Neuron (in vitro differentiated cells): ENCODE measurements around the gene DUSP22.

ENCODE experiments used
- H2AFZ ChIP-seq: one replicate; pipeline ENCODE4 v1.6.1; 2013; ENCODE audit warnings: low read depth, mild to moderate bottlenecking, inconsistent platforms, low read length, moderate library complexity
- H3K27me3 ChIP-seq: one replicate; pipeline ENCODE4 v1.6.1; 2013; ENCODE audit warnings: low read length; ENCODE audit not compliant: insufficient read depth
- H3K36me3 ChIP-seq: one replicate; pipeline ENCODE4 v1.6.1; 2013; ENCODE audit warnings: low read length; ENCODE audit not compliant: insufficient read depth
- H3K4me1 ChIP-seq: one replicate; pipeline ENCODE4 v1.6.1; 2013; ENCODE audit warnings: low read length; ENCODE audit not compliant: insufficient read depth
- H3K4me3 ChIP-seq: 2 replicates; pipeline ENCODE4 v1.5.1; 2013; ENCODE audit warnings: mild to moderate bottlenecking, low read length, moderate library complexity
- H3K9me3 ChIP-seq: one replicate; pipeline ENCODE4 v1.6.1; 2013; ENCODE audit warnings: low read length

DUSP22 gene

DNA sequence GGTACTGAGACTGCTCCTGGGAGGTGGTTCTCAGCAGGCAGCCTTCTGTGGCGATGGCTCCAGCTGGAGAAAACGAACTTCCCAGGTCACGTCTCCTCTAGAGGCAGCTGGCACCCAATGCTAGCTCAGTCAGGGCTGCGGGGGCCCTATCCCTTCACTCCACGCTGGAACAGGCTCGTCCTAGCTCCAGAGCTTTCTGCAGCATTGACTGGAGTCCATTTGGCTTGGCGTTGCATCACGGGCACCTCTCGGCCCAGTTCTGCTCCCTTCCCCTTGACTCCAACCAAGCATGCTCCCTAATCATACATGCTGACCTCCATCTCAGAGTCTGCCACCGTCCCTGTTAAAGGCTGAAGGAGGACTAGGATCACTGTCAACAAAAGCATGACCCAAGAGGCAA is 93.3 kb downstream of the DUSP22 start:
- Histone ChIP-seq H3K27me3 (peaks cover 68% of the 10 kb centered on the region), H3K36me3 (no peaks in the 10 kb centered on the region), H3K4me1 (no peaks in the 10 kb centered on the region), H3K9me3 (no peaks in the 10 kb centered on the region), H3K4me3 (no peak overlapping the region), H2AFZ (no peak overlapping the region)

DNA sequence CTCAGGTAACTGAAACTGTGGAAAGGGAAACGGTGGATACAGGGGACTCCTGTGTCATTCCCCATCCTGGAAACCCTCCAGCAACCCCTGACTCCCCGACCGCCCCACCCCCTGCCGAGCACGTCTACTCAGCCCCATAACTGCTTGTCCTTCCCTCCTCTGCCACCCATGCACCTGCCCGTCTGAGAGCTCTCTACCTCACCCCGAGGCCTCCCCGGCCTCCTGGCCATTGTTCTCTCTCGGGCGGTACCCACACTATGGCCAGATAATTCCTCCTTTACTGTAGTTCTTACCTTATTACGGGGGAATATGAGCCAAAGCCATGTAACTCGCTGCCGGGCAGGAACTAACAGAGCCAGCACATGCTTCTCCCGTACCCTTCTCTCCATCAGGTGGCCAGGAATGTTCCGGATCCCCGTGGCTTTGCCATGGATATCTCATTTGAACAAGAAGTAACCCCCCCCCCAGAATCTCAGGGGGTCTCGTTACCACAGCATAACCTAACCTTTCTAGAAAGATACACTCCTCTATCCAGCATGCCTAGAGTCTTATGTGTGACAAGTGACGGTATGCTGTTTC is 94.5 kb downstream of the DUSP22 start:
- Histone ChIP-seq H3K4me3 (no peak overlapping the region), H3K27me3 (peaks cover 70% of the 10 kb centered on the region), H3K36me3 (no peaks in the 10 kb centered on the region), H3K9me3 (no peaks in the 10 kb centered on the region), H3K4me1 (peaks cover 3% of the 10 kb centered on the region), H2AFZ (no peak overlapping the region)

DNA sequence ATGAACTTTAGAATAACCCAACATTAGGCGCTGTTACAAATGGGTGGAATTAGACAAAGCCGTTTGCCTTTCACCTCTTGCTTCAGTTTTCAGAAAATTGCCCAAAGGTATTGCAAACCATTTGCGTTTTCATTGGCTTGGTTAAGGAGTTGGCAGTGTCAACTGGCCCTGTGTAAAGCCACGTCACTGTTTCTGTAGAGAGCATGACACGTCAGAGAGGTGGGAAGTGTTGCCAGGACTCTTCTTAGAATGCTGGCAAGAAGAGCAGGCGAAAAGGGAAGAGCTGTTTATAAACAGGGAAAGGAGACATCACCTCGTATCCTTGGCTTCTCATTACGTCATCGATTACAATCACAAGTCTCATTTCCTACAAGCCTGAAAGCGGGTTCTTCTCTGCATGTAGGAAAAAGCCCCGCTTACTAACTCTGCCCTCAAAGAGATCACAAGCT is 95.0 kb downstream of the DUSP22 start:
- peaks cover 70% of the 10 kb centered on the region for H3K27me3 ChIP-seq
- peaks cover 3% of the 10 kb centered on the region for H3K4me1 ChIP-seq
- H3K9me3 ChIP-seq, result no peaks in the 10 kb centered on the region
- no peak overlapping the region for H3K4me3 ChIP-seq
- H2AFZ ChIP-seq, result no peak overlapping the region
- no peaks in the 10 kb centered on the region for H3K36me3 ChIP-seq

DNA sequence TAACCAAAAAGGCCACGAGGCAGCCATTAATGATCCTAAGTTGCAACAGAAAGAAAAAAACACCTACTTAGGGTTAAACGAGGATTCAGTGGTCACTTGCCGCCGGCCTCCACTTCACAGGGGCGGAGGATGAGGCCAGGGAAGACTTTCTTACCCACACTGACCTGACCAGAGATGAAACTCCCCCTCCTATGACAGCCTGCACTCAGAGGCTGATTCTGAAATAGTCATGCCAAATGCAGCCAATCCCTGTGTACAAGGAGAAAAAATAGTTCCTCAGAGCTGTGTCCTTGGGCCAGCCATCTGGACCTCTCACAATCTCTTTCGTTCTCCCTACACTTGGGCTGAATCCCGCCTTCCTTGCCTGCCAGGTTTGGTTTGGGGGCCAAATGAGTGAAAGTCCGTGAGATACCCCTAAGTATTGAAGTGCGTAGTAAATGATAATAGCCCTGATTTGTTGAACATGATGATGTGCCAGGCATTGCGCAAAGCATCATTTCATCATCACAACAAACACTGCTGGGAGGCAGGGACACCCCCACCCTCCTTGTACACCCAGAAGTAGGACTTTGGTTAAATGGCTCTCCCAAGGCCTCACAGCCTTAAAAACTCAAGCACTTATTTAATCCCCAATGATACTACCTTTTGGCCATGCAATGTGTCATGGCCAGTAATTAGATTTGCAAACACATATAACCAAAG is 96.1 kb downstream of the DUSP22 start:
- Histone ChIP-seq H3K9me3 (no peaks in the 10 kb centered on the region), H3K4me1 (peaks cover 3% of the 10 kb centered on the region), H2AFZ (no peak overlapping the region), H3K27me3 (peaks cover 80% of the 10 kb centered on the region), H3K36me3 (no peaks in the 10 kb centered on the region), H3K4me3 (no peak overlapping the region)

DNA sequence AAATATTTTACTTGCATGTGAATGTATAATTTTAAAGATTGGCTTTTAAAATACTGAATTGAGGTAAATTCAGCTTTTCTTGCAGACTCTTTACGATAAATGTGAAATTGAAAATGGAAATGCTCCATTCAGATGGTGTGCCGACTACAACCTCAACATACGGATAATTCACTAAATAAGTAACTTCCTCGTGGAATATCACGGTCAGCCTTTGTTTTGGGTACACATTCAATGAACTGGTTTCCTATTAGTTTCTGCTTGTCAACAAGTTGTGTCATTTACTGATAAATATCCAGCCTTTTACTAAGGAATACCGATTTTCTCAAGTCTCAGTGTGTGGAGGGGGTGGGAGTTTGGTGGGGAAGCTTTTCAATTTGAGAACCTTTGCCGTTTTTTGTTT is 96.9 kb downstream of the DUSP22 start:
- no peaks in the 10 kb centered on the region for H3K36me3 ChIP-seq
- H3K9me3 ChIP-seq, result no peaks in the 10 kb centered on the region
- H3K27me3 ChIP-seq, result peaks cover 82% of the 10 kb centered on the region
- H3K4me3 ChIP-seq, result no peak overlapping the region
- H3K4me1 ChIP-seq, result peaks cover 3% of the 10 kb centered on the region
- no peak overlapping the region for H2AFZ ChIP-seq

DNA sequence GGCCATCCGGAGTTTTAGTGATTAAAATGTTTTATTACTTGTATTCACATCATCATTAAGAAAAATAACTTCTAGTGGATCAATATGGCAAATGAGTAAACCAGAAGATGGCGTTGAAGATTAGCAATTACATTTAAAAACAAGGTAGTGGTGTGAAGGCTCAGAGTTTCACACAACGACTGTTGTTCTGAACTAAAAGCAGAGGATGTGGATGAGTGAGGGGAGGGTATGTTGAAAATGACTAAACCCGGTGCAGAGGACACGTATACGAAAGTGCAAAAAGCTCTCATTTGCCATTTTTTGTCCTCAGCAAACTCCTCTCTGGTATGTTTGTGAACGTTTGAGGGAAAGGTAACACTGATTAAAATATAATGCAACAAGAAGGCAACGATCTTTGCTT is 97.3 kb downstream of the DUSP22 start:
- Histone ChIP-seq H3K36me3 (no peaks in the 10 kb centered on the region), H3K27me3 (peaks cover 82% of the 10 kb centered on the region), H3K4me3 (no peak overlapping the region), H2AFZ (no peak overlapping the region), H3K9me3 (no peaks in the 10 kb centered on the region), H3K4me1 (peaks cover 3% of the 10 kb centered on the region)

DNA sequence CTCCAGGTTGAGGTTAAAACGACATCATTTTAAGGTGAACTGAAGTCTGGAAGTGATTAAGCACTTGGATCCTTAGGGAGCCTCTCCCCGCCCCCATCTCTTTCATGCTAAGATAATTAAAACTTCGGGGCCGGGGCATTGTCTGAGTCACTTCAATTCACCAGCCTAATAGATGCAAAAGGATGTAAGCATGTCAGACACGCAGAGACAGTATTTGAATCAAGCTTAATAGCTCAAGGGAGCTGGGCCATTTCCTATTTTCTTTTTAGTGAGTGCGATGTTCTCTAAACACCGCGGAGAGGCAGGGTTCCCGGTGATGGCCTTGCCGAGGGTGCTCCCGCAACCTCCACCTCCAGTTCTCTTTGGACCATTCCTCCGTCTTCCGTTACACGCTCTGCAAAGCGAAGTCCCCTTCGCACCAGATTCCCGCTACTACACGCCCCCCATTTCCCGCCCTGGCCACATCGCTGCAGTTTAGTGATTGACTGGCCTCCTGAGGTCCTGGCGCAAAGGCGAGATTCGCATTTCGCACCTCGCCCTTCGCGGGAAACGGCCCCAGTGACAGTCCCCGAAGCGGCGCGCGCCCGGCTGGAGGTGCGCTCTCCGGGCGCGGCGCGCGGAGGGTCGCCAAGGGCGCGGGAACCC is 98.7 kb downstream of the DUSP22 start:
- H3K4me1 ChIP-seq, result peaks cover 3% of the 10 kb centered on the region
- H3K4me3 ChIP-seq, result no peak overlapping the region
- no peak overlapping the region for H2AFZ ChIP-seq
- H3K9me3 ChIP-seq, result no peaks in the 10 kb centered on the region
- H3K36me3 ChIP-seq, result no peaks in the 10 kb centered on the region
- peaks cover 88% of the 10 kb centered on the region for H3K27me3 ChIP-seq

DNA sequence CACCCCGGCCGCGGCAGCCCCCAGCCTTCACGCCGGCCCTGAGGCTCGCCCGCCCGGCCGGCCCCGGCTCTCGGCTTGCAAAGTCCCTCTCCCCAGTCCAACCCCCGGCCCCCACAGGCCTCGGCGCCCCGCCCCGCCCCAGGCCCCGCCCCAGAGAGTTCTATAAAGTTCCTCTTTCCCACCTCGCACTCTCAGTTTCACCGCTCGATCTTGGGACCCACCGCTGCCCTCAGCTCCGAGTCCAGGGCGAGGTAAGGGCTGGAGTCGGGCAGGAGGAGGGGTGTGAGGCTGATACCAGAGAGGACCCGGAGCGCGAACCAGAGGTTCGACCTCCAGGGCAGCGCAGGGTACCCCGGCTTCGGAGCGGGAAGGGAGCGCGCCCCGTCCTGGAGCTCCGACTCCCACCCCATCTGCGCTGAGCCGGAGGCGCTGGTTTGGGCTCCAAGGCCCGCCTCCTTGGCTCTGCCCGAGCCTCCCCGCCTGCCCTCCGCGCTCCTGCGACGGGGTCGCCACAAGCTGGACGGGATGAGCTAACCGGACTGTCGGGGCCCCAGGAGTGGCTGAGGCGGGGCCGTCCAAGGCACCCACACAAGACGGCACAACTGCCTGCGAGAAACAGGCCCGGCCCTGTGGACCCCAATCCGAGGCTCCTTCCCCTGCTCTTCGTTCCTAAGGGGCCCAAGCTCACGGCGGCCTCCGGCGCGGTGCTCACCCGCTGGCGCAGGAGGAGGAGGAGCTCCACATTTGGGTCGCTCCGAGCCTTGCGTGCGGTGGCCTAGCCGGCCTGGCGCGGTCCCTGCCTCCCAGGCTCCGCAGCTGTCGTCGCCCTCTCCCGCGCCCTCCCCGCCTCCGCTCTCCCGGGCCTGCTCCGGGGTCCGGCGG is 99.5 kb downstream of the DUSP22 start, which contains the start of gene IRF4:
Gene IRF4 (plus strand): TSS at position 194 of the 882 bp plus-strand sequence. CDS start 1,401 bp downstream, outside the sequence.
- peaks cover 87% of the 10 kb centered on the region for H3K27me3 ChIP-seq
- H2AFZ ChIP-seq, result no peak within 1 kb of the TSS
- no peaks in the 10 kb centered on the region for H3K36me3 ChIP-seq
- H3K4me1 ChIP-seq, result peaks cover 3% of the 10 kb centered on the region
- no peaks in the 10 kb centered on the region for H3K9me3 ChIP-seq
- H3K4me3 ChIP-seq, result no peak within 1 kb of the TSS

DNA sequence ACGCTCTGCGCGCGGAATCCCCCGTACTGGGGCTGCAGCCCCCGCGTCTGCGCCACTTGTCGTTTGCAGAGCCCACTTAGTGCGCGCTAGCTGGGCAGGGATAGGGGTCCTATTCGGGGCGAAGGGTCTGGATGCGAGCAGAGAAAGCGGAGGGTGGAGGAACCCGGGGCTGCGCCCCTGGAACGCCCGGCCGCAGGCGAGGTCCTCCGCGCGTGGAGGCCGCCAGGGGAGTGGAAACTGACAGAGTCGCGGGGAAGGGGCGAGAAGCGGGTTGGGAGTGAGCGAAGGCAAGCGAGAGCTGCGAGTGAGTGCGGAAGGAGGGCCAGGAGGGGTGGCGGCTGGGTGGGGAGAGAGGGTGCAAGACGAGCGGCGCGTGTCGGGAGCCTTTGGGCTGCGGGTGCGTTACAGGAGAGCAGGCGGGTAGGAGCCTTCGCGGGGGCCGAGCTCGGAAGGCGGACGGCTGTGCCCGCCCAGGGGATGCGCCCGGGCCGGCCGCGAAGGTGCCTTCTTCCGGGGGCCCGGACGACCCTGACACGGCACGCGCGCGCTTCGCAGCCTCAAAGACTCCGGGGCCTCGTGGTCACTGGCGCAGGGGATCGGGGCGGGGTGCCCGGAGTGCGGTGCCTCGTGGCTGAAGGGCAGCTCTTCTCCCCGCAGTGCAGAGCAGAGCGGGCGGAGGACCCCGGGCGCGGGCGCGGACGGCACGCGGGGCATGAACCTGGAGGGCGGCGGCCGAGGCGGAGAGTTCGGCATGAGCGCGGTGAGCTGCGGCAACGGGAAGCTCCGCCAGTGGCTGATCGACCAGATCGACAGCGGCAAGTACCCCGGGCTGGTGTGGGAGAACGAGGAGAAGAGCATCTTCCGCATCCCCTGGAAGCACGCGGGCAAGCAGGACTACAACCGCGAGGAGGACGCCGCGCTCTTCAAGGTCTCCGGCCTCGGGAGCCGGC is 100.4 kb downstream of the DUSP22 start:
- no peaks in the 10 kb centered on the region for H3K36me3 ChIP-seq
- no peaks in the 10 kb centered on the region for H3K9me3 ChIP-seq
- H2AFZ ChIP-seq, result no peak overlapping the region
- peaks cover 3% of the 10 kb centered on the region for H3K4me1 ChIP-seq
- H3K27me3 ChIP-seq, result peaks cover 89% of the 10 kb centered on the region
- no peak overlapping the region for H3K4me3 ChIP-seq

DNA sequence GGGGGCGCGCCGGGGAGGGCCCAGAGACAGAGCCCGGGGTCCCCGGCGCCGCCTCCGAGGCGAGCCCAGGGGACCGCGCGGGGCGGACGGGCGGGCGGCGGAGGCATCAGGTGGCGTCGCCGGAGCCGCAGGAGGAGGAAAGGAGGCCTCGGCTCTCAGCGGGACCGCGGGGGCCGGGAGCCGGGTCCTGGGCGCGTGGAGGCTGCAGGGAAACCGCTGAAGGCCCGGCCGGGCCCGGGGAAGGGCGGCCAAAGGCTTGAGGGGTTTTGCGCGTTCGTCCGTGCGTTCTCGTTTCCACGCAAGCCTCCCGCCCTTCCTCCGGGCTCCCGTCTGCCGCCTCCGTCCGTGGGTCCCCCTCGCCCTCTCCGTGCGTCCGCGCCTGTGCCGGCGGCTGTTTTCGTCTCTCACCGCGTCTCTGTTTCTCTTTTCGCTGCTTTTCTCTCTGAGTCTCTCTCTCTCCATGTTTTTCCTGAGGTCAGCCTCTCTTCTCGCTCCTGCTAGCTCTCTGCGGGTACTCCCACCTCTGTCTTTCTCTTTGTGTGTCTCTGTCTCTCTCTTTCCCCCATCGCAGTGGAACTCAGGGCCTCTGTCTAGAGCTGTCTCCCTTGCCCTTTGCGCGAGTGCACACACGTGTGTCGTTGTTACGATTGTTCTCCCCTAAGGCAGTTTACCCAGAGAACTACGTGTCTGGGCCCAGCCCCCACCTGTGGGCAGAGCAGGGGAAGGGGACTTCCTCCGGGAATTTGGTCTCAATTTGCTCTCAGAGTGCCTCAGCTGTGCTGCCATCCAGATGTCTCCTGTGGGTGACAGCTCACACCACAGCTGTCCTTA is 101.3 kb downstream of the DUSP22 start:
- Histone ChIP-seq H2AFZ (no peak overlapping the region), H3K4me1 (peaks cover 3% of the 10 kb centered on the region), H3K27me3 (peaks cover 90% of the 10 kb centered on the region), H3K36me3 (no peaks in the 10 kb centered on the region), H3K4me3 (no peak overlapping the region), H3K9me3 (no peaks in the 10 kb centered on the region)

DNA sequence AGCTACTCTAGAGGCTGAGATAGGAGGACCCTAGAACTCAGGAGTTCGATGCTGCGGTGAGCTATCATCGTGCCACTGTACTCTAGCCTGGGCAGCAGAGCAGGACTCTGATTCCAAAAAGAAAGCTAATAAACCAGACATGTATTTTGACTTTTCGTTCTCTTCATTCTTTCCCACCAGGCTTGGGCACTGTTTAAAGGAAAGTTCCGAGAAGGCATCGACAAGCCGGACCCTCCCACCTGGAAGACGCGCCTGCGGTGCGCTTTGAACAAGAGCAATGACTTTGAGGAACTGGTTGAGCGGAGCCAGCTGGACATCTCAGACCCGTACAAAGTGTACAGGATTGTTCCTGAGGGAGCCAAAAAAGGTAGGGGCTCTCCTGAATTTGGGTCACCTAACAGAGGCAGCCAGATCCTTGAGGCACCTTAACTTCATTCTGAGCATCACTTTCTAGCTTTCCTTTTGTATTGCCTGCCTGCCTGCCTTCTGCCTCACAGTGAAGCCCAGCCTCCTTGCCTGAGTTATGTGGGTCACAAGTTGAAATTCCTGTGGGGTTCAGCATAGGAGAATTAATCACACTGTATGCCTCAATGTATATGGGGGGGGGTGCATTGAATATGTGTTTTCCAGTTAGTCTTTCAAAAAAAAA is 102.5 kb downstream of the DUSP22 start:
- H3K4me3 ChIP-seq, result no peak overlapping the region
- peaks cover 86% of the 10 kb centered on the region for H3K27me3 ChIP-seq
- H3K9me3 ChIP-seq, result no peaks in the 10 kb centered on the region

More for the DNA sequence above, 102.5 kb downstream of the DUSP22 start:
- Histone ChIP-seq H3K4me1 (peaks cover 3% of the 10 kb centered on the region), H3K36me3 (no peaks in the 10 kb centered on the region), H2AFZ (no peak overlapping the region)
